Stimulated activated CD8-positive, alpha-beta memory T cell treated with anti-CD3 and anti-CD28 coated beads, Interleukin-12 subunit alpha, Interleukin-12 subunit beta, amount 100 ng/mL, for 1 hour (primary cell): Measurements from ENCODE around the gene BDH1.
"Not testable (repeated sequence)": the region's sequence is repeated elsewhere in the genome, so short reads cannot be mapped to it uniquely, and the experiment has no call there.

ENCODE experiments used
- DNase-seq: peaks from one replicate; pipeline ENCODE4 v3.0.0-alpha.2; 2020; ENCODE audit warnings: low read depth

The BDH1 gene

DNA sequence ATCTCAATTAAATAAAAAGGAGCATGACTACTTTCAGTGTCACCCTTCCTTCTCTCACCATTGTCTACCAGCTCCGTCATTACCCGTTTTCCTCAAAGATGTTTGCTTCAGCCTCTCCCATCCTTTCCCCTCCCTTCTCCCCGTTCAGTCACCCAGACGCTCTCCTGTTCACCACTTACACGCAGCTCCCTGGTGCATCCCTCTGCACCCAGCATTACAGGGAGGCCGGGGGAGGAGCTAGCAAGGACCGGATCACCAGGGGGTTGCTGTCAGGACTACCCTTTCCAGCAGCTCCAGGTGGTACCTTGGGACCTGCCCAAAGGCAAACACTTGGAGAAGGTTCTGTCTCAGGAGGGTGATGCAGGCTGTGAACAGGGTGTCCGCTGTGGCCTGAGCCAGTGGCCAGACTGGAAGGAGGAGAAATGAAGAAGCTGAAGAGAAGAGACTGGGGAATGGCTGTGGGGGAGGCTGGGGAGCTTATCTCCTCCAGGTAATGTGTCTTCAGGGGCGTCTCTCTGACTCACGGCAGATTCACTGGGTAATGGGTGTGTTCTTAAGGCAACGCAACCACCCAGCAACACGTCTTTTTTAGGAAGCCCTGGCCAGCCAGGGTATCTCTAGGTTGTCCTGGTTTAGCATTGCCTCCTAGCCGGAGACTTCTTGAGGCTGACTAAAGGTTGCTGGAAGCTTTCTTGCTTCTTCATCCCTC is 21.8 kb upstream of the BDH1 start:
- no peak for DNase-seq

GRCh38 chr3:197576838-197577237 is 21.1 kb upstream of the BDH1 start:
- DNase-seq: no peak

GRCh38 chr3:197575362-197575761 is 19.6 kb upstream of the BDH1 start:
- no peak for DNase-seq

DNA sequence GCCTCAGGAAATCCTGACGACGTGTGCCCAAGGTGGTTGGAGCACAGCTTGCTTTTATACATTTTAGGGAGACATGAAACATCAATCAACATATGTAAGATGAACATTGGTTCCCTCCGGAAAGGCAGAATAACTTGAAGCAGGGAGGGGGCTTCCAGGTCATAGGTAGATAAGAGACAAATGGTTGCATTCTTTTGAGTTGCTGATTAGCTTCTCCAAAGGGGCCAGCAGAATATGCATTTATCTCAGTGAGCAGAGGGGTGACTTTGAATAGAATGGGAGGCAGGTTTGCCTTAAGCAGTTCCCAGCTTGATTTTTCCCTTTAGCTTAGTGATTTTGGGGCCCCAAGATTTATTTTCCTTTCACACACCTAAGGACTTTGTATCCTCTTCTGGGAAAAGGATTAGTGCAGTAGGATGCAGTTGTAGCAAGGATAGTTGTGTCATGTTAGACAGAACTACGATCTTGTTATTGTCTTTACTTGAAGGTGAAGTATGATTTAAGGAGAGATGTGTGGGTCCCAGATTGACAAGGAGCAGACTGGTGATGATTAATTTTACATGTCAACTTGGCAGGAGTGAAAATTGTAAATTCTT is 18.7 kb upstream of the BDH1 start:
- not testable (repeated sequence) for DNase-seq

GRCh38 chr3:197573048-197573767 is 17.4 kb upstream of the BDH1 start:
- no peak for DNase-seq

- DNase-seq: not testable (repeated sequence)
These were observed 16.1 kb upstream of the BDH1 start for GRCh38 chr3:197571880-197572172.

DNA sequence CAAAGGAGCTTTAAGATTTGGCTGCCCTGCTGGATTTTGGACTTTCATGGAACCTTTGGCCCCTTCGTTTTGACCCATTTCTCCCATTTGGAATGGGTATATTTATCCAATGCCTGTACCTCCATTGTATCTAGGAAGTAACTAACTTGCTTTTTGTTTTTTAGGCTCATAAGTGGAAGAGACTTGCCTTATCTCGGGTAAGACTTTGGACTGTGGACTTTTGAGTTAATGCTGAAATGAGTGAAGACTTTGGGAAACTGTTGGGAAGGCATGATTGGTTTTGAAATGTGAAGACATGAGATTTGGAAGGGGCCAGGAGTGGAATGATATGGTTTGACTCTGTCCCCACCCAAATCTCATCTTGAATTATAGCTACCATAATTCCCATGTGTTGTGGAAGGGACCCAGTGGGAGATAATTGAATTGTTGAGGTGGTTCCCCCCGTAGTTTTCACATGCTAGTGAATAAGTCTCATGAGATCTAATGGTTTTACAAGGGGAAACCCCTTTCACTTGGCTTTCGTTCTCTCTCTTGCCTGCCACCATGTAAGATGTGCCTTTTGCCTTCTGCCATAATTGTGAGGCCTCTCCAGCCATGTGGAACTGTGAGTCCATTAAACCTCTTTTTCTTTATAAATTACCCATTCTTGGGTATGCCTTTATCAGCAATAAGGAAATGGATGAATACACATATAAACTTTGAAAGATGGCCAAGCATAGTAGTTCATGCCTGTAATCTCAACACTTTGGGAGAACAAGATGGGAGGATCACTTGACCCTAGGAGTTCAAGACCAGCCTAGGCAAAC is 15.5 kb upstream of the BDH1 start:
- DNase-seq: not testable (repeated sequence)

GRCh38 chr3:197569433-197569832 is 13.7 kb upstream of the BDH1 start:
- not testable (repeated sequence) for DNase-seq

GRCh38 chr3:197567904-197568681 is 12.3 kb upstream of the BDH1 start:
- no peak for DNase-seq

DNA sequence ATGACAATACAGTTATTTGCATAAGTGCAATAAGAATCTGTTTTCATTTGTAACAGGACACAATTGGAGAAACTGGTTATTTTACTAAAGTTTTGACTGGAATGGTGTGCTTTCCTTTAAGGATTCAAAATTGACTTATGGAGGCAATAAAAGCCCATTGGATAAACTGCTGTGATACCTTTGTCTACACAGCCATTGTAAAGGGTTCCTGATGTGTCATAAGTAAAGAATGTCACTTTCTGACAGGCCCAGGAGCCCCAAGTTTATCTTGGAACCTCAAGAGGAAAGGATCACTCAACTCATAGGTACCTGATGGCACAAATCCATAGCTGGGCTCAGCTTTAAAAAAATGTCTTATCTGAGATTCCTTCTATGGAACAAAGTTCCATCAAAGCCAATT is 10.4 kb upstream of the BDH1 start:
- not testable (repeated sequence) for DNase-seq

- DNase-seq: no peak
These were observed 8.5 kb upstream of the BDH1 start for GRCh38 chr3:197564097-197564843.

GRCh38 chr3:197562398-197563251 is 6.9 kb upstream of the BDH1 start:
- no peak for DNase-seq

GRCh38 chr3:197561926-197562325 is 6.2 kb upstream of the BDH1 start:
- DNase-seq: no peak

DNA sequence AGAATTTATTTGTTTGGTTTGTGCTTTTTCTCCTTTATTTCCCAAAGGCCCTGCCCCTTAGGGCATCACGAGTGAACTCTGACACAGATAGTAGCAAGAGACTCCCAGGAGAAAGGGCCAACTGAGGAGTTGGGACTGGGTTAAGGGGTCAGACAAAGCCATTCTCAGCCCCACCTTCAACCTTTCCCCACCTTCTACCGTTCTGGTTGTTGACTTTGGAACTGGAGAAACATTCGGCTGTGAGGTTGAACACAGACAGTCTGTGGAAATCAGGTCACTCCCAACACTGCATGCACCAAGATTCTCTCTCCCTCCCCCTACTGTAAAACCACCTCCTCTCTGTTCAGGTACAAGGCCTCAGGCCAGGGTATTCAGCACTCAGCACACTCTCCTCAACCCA is 3.9 kb upstream of the BDH1 start:
- DNase-seq: no peak

DNA sequence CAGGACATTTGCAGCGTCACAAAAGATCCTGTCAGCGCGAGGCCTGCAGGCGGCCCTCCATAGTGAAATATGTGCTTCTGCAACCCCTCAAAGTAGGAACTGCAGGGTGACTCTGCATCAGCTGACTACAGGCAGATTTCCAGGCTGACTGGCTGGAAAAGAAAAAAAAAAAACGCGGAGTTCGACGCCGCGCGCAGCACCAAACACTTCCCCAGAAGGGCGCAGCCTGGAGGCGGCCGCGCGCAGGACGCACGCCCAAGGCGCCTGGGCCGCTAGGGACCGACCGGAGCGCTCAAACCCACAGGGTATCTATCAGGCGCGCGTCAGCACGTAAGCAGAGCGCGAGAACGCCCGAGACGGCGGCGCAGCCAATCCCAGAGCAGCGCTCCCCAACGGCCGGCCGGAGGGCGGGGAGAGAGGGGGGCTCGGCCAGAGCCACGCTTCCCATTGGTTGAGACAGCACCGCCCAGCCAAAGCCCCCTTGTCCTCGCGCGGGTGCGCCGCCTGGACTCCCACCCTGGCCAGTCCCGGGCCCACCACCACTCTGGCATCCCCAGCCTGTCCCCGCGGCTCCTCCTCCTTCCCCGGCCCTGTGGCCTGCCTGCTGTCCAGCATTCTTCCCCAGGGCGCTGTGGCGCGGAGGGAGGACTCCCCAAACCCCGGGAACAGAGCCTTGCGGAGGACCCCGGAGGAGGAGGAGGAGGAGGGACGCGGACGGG is 1.0 kb downstream of the BDH1 start:
- DNase-seq: peak; percentile 84

DNA sequence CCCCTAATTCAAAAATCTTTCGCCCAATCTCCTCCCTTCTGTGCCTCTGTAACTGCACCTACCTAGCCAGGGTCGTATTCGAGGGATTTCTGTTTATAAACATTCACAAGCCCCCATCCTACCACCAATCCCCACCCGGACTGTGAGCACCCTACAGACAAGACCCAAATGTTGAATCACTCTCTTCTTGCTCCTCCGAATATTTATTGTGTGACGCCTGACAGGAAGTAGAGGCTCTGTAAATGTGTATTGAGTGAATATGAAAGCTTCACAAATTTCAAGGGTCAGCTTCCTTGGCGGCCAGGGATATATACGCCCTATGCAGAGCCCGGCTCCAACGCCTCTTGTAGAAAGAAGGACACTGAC is 1.6 kb downstream of the BDH1 start:
- no peak for DNase-seq

DNA sequence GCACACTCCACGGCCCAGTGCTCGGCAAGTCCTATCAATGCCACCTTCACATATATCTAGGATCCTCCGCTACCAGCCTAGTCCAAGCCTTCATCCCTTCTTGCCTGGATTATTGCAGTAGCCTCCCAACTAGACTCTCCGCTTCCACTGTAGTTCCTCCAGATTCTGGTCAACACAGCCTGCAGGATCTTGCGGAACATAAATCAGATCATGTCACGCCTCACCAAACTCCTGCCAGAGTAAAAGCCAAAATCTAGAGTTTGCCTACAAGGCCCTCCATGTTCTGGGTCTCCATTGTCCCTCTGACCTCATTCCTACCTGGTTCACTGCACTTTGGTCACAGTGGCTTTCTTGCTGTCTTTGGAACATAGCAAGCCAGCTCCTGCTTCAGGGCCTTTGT is 3.6 kb downstream of the BDH1 start:
- DNase-seq: no peak

DNA sequence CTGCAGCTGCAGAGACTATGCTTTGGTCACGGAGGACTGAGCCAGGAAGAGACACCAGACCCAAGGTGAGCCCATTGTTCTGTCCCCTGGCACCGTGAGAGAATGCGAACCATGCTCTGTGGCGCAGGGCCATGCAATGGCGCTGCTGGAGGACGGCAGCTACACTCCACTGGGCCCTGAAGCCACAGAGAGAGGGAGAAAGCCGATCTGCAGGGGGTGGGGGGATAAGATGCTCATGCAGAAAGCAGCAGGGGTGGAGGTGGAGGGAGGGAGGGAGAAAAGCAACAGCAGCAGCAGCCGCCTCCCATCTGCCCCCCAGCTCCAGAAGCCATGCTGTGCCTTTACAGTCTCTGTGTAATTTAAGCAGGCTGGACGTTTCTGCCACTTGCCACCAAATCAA is 5.3 kb downstream of the BDH1 start:
- DNase-seq: no peak

GRCh38 chr3:197549261-197549885 is 6.4 kb downstream of the BDH1 start:
- DNase-seq: no peak
